Activated effector memory CD4-positive, alpha-beta T cell treated with Interleukin-2 at 50 U/mL for 16 hours (primary cell): ENCODE data around the gene SLC1A3.

Experiments
- DNase-seq: peaks from one replicate; pipeline ENCODE4 v3.0.0-alpha.2; 2020

Gene SLC1A3

DNA sequence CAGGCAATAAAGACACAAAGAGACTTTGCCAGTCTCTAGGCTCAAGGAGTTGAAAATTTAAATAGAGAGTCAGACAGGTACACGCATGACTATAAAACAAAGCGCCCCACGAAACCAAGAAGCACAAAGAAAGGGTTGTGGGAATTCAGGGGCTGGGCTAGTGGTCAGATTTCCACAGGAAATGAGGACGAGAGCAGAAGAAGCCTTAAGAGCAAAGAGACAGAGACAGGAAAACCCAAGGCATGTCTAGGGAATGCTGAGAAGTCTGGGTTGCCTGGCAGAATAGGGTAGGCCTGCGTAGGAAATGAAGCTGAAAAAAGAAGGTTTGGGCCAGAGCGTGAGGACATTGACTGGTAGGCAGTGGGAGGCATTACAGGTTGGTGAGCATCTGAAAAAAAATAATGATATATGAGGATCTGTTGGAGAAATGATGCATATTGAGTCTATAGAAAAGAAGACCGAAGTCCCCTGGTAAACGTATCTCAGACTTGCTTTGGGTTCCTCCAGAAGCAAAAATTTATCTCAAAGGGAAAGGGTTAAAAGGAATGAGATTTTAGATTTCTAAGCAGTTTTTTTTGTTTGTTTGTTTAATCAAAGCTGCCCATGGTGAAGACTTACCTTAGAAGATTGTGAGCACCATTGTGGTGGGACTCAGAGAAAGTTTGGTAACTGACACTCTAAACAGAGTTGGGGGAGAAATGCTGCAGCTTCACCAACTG is 51.8 kb downstream of the SLC1A3 start:
- DNase-seq = no peak

DNA sequence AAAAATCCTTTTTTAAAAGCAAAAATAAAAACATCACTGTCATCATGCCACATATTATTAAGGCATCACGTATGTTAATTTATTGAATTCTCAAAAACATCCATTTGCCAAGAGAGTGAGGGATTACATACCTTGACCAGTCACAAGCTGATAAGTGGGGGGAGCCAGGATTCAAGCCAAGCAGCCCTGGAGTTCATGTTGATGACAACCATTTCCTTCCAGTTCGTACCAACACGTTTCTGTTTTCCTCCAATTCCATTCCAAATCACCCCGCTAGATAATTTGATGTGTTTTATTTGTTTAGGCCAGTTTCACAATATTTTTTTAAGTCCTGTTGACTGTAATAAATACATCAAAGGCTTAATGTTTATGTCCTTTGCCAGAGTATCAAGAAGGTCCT is 53.0 kb downstream of the SLC1A3 start:
- no peak for DNase-seq

DNA sequence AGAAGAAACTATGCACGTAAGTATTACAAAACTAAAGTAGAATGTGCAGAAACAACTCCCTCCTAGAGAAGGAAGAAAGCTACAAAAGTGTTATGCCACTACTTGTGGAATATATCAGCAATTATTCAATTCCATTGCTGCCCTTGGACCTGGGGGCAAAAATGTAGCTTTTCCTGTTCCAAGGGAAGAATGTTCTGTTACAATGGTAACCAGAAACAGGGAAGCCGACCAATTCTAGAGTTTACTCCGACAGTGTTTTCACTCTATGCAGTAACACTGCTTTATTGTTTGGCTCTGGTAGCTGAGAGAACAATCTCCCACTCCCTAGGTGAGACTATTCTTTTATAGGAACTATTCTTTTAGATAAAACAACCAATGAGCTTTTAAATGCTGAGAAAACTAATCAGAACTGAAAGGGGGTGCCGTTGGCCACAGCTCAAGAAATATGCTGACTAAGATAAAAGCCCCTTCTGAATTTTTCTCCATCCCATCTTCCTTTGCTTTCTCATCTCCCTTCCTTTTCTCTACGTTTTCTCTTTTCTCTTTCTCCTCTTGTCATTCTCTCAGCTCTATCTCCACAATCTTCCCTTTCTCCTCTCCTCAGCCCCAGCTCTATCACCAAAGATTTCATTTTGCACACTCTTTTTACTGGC is 54.1 kb downstream of the SLC1A3 start:
- no peak for DNase-seq

- DNase-seq = no peak
Measured at GRCh38 chr5:36661456-36662220, 55.2 kb downstream of the SLC1A3 start.

GRCh38 chr5:36662291-36662851 is 56.0 kb downstream of the SLC1A3 start:
- no peak for DNase-seq

- DNase-seq = no peak
Measured at GRCh38 chr5:36664766-36665165, 58.4 kb downstream of the SLC1A3 start.

- DNase-seq = no peak
Measured at GRCh38 chr5:36665628-36666027, 59.2 kb downstream of the SLC1A3 start.

- no peak for DNase-seq
Measured at GRCh38 chr5:36666274-36666673, 59.9 kb downstream of the SLC1A3 start.

GRCh38 chr5:36666986-36667385 is 60.6 kb downstream of the SLC1A3 start:
- DNase-seq = no peak

- no peak for DNase-seq
Measured at GRCh38 chr5:36667824-36668223, 61.4 kb downstream of the SLC1A3 start.

DNA sequence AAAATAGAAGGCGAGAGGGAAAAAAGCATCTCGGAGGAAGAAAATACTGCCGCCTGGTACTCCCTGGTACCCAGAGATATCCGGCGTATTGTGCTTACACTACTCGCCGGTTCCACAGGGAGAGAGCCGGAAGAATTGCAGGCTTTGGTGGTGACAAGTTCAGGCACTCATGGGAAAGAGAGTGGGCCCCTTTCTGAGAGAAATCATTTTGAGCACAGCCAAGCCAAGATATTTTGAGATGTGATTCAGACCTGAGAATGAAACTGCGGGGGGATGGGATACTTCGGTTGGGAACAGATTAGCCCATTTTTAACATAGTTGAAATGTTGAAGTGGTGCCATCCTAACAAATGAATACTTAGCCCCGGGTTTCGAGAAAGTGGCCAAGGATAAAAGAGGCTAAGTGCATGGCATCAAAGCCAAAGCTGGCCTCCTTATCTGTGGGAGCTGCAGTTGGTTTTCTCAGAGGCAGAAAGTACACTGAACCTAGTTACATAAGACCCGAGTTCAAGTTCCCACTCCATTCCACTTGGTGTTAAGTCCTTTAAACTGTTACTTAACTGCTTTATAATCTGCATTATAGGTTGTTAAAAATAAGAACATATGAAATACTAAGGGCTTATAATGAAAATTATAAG is 62.7 kb downstream of the SLC1A3 start:
- no peak for DNase-seq

GRCh38 chr5:36670548-36670947 is 64.1 kb downstream of the SLC1A3 start:
- no peak for DNase-seq

- no peak for DNase-seq
Measured at GRCh38 chr5:36675282-36675681, 68.9 kb downstream of the SLC1A3 start.

- DNase-seq = no peak
Measured at GRCh38 chr5:36679221-36679989, 73.0 kb downstream of the SLC1A3 start.

GRCh38 chr5:36680066-36680465 is 73.7 kb downstream of the SLC1A3 start:
- DNase-seq = no peak

DNA sequence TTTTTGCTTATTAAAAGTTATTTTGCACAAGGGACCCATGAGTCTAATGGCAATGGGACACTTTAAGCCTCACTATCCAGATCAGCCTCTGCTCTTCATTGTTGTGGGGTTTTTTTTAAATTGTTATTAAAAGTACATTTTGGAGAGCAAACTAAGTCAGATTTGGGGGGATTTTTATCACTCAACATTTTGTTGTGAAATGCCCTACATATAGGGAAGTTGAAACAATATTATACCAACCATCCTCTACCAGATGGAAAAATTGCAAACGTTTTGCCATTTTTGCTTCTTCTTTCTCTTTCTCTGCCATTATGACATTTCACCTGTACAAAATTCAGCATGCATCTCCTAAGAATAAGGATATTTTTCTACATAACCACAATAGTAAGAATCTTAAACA is 75.3 kb downstream of the SLC1A3 start:
- no peak for DNase-seq

DNA sequence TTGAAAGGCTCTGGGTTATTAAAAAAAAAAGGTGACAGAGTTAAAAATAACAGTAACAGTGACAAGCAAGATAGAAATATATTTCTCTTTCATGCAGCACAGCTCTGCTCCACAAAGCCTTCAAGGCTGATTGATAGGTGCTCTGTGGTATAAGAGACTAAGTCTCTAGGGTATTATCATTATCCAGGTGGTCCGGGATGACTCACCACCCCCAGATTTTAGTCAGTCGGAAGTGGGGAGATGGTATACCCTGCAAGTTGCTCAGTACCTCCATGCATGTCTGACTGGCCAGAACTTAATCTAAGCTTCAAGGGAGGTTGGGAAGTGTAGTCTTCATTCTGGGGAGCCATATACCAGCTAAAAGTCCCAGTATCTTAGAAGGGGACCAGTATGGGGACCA is 76.1 kb downstream of the SLC1A3 start:
- no peak for DNase-seq

GRCh38 chr5:36683821-36684434 is 77.5 kb downstream of the SLC1A3 start:
- DNase-seq = no peak

DNA sequence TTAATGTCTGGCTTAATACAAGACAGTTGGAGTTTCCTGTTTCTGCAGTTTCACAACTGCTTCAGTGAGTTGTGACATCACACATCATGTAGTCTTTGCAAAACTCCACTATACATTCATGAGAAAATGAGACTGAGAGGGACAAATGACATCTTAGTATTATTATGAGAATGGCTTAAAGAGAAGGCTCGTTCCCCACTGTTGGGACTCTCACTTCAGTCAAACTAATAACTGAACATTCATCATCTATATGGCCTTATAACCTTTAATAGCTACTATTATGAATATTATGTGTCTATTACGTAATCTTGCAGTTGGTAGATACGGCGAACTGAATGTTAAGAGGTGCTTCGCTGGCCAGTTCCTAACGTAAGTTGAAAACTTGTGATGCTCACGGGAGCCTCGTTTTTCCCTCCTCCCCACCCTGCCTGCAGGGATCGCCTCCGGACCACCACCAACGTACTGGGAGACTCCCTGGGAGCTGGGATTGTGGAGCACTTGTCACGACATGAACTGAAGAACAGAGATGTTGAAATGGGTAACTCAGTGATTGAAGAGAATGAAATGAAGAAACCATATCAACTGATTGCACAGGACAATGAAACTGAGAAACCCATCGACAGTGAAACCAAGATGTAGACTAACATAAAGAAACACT is 79.4 kb downstream of the SLC1A3 start:
- no peak for DNase-seq

DNA sequence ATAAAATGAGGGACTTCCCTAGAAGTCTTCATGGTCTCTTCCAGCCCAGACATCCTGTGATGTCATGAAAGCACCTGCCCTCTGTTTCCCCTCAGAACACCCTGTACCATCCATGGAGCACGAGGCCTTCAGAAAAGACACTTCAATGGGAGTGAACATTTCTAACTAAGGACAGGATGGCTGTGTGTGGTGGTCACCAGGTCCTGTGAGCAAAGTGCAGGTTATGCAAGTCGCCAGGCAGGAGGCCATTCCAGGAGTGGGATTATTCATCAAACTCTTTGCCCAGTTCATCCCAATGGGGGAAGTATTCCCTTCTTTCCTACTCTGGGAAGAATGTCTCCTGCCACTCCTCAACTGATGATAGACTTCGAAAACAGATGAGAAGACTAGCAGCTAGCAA is 80.5 kb downstream of the SLC1A3 start:
- no peak for DNase-seq

DNA sequence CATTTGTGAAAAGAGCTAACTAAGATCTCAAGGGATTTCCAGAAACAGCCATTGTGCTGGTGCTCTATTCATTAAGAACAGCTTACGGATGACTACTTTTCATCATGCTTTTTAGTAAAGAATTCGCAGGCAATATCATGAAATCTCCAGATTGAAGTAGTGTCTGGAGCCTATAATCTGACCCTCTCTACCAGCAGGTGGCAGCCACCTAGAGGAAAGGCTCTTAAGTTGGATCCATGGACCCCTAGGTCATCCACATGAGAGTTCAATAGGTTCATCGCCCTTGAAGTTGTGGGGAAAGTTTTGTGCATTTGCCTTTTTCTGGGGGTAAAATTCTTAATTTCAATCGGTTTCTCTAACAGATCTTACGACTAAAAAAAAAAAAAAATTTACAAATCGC is 82.3 kb downstream of the SLC1A3 start:
- DNase-seq = no peak
